ENCODE data around the gene METTL1. TPM values are rescaled to one million over a fixed set of nuclear protein-coding genes. Genes with fewer than 3 reads are reported as not detected.

METTL1 gene
- total RNA-seq (2022; extraction: Qiagen RNA extraction), result 54.5 to 55.9 TPM (median 55.3 TPM) in 5 replicates

DNA sequence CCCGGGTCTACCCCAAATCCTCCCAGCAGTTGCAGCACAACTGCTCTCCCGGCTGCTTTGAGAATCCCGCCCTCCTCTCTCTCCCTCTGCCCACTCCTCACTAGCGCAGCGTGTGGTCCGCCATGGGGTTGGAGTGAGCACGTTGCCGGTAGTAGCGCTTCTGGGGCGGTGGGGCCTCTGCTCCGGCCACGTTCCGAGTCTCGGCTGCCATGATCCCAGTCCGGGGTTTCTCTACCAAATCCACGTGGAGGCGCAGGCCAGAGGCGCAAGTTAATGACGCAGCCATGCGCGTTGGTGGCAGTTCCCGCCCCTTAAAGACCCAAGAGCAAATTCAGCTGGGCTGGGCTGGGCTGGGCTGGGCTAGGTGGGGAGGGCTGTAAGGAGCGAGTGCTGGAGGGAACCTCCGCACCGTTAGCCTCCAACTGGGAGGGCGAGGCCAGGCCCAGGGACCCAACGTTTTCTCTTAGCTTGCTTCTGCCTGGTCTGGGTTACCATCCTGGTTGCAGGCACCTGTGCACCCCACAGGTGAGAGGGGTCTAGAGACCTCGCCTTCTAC lies at the start of gene METTL1:
Gene METTL1, minus strand, starts transcription at position 233 of the 556 bp plus-strand sequence. Its CDS starts 22 bp downstream, at position 211.

GRCh38 chr12:57782608-57783465 lies 10.9 kb upstream of the METTL1 start, which contains the start of gene TSFM:
Gene TSFM (plus strand): TSS chr12:57782787. CDS start chr12:57782802, 15 bp downstream.

DNA sequence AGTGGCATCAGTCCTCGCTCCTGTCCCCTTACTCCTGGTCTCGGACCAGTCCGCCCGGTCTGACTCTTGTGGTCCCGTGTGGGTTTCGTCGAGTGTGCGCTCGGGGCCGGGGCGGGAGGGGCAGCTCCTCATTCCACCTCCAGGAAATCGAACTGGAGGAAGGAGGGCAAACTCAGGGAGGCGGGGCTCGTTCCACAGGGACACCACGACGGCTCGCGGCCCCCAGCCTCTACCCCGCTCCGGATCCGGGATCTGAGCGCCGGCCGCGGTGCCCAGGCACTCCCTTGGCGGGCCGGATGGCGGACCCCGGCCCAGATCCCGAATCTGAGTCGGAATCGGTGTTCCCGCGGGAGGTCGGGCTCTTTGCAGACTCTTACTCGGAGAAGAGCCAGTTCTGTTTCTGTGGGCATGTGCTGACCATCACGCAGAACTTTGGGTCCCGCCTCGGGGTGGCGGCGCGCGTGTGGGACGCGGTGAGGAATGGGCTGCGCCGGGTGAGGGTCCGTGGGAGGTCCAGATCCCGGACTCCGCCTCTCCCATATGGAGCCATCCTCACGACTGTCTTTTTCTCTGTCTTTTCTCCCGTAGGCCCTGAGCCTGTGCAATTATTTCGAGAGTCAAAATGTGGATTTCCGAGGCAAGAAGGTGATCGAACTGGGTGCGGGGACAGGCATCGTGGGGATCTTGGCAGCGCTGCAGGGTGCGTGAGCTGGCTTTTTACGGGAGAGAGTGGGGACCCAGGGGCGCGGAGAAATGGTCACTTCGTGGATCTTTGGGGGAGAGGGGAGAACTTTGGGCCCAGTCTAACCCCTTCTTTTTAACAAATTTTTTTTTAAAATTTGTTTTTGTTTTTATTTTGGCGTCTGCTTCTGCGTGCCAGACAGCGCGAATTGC lies 771 bp upstream of the METTL1 start, which contains the start of gene EEF1AKMT3:
Gene EEF1AKMT3, plus strand, starts transcription at position 186 of the 894 bp plus-strand sequence. Its CDS starts 111 bp downstream, at position 297.

GRCh38 chr12:57766464-57767304 lies 5.2 kb downstream of the METTL1 start, which contains the start of gene CYP27B1:
Gene CYP27B1 (minus strand): TSS chr12:57767078. CDS start chr12:57767041, 37 bp downstream.

DNA sequence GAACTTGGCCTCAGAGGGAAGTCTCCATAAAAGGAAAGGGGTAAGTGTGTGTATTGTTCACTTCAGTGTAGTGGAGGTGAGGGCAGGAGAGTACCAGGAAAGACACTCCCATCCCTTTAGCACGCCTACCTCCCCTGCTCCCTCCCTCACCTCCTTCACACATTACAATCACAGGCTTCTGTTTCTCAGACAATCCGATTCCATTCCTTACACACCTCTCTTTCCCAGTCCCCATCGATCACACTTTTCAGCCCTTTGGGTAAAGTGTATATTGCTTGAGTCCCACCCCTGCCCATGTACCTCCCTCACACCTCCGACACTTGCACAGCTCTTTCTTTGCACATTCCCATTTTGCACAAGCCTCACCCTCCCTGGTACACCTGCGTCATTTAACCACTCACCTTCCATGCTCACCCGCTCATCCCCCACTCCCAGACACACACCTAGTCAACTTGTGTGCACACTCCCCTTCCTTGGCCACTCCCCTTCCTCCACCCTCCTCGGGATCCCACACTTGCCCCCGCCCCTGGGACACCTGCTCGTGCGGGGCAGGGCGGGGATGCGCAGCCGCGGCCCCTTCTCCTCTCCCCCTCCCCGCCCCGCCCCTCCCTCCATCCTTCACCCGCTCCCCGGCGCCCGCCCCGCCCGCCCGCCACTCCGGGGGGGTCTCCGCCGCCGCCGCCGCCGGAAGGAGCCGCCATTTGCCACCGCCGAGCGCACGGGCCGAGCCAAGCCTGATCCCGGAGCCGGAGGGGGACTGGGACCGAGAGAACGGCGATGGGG lies 17.3 kb downstream of the METTL1 start, which contains the start of gene MARCHF9:
Gene MARCHF9, plus strand, starts transcription at position 693 of the 783 bp plus-strand sequence. CDS start 426 bp downstream, outside the sequence.

DNA sequence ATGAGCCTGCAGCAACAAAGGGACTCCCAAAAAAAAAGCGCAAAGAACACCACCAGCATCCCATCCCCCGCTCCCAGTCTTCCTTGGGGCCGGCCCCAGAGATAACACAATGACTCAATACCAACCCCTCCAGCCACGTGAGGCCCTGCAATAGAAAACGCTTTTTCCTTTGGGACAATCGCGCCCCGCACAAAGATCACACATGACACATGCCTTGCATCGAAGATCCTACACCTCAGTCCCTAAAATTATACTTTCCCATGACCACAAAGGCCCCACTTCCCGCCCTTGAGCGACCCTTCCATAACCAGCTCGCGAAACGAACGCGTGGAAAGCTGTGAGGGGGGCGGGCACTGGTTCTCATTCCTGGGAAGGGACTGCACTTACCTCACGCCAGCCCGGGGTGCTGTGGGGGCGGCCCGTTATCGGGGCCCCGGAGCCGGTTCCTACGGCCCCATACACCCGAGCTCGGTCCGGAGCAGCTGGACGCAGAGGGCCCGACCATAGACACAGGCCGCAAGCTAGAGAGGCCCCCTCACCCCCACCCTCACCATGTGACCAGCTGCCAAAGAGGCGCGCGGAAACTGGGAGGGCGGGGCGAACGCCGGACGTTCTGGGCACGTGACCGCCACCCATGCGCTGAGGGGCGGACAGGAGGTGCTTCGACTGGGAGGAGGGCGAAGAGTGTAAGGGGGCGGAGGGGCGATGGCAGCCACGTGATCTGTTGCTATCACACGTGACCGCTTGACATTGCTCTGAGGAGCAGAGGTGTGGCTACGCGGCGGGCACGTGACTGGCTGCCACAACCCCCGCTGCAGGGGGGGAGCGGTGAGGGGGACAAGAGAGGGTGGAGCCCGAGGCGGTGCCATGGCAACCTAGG lies 19.9 kb downstream of the METTL1 start, which contains the start of gene CDK4:
Gene CDK4, minus strand, starts transcription at position 523 of the 880 bp plus-strand sequence. CDS start 593 bp downstream, outside the sequence.

GRCh38 chr12:57744777-57745484 lies 27.0 kb downstream of the METTL1 start, which contains the start of gene TSPAN31:
Gene TSPAN31 (plus strand): TSS chr12:57745039. CDS start chr12:57745155, 116 bp downstream.

DNA sequence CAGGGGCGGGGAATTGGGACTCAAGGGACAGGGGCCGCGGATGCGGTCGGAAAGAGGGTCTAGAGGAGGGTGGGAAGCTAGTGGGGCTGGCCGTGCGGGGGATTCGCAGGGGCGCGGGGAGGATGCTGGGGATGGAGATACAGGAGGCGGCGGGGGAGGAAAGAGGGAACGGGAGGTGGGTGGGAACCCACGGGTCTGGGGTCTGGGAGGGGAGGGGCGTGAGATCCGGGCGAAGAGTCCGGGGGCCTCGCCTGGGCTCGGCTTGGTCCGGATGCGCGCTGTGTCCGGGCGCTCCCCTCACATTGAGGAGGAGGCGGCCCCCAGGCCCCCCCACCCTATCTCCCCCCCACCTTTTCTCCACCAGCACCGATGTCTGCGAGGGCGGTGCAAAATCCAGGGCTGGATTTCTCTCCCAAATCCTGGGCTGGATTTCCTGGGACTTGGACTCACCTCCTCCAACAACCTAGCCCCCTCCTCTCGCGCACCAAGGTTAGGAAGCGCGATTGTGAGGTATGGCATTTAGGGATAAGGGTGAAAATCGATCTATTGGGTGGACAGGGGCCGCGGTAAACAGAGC lies 33.2 kb downstream of the METTL1 start, which contains the start of gene AGAP2:
Gene AGAP2, minus strand, starts transcription at position 82 of the 577 bp plus-strand sequence. CDS start 496 bp downstream, outside the sequence.

Other genes starting within 250 kb of the METTL1 start
- gene MBD6, start 249.3 kb downstream of the METTL1 start, total RNA-seq (2022; extraction: Qiagen RNA extraction), result 18.9 to 33.3 TPM (median 27.2 TPM) in 5 replicates
- gene DCTN2, start 224.9 kb downstream of the METTL1 start, total RNA-seq (2022; extraction: Qiagen RNA extraction), result 111 to 169 TPM (median 122 TPM) in 5 replicates
- 0.10 to 0.36 TPM (median 0.24 TPM) in 5 replicates for gene KIF5A, start 222.1 kb downstream of the METTL1 start, total RNA-seq (2022; extraction: Qiagen RNA extraction)
- 37.8 to 45.2 TPM (median 40.1 TPM) in 5 replicates for gene PIP4K2C, start 180.9 kb downstream of the METTL1 start, total RNA-seq (2022; extraction: Qiagen RNA extraction)
- gene DTX3, start 167.3 kb downstream of the METTL1 start, total RNA-seq (2022; extraction: Qiagen RNA extraction), result 14.1 to 19.9 TPM (median 19.8 TPM) in 5 replicates
- gene ARHGEF25, start 160.7 kb downstream of the METTL1 start, total RNA-seq (2022; extraction: Qiagen RNA extraction), result 4.8 to 6.9 TPM (median 6.3 TPM) in 5 replicates
- 33.2 to 55.1 TPM (median 48.9 TPM) in 5 replicates for gene B4GALNT1, start 138.9 kb downstream of the METTL1 start, total RNA-seq (2022; extraction: Qiagen RNA extraction)
- 114 to 128 TPM (median 119 TPM) in 5 replicates for gene OS9, start 78.0 kb downstream of the METTL1 start, total RNA-seq (2022; extraction: Qiagen RNA extraction)
- gene AGAP2, start 33.4 kb downstream of the METTL1 start, total RNA-seq (2022; extraction: Qiagen RNA extraction), result 0.12 to 0.27 TPM (median 0.15 TPM) in 5 replicates
- 15.6 to 21.9 TPM (median 16.7 TPM) in 5 replicates for gene TSPAN31, start 27.1 kb downstream of the METTL1 start, total RNA-seq (2022; extraction: Qiagen RNA extraction)
- gene CDK4, start 19.8 kb downstream of the METTL1 start, total RNA-seq (2022; extraction: Qiagen RNA extraction), result 245 to 292 TPM (median 255 TPM) in 5 replicates
- gene MARCHF9, start 17.0 kb downstream of the METTL1 start, total RNA-seq (2022; extraction: Qiagen RNA extraction), result 6.3 to 8.4 TPM (median 7.9 TPM) in 5 replicates
- 1.2 to 3.7 TPM (median 2.0 TPM) in 5 replicates for gene CYP27B1, start 5.0 kb downstream of the METTL1 start, total RNA-seq (2022; extraction: Qiagen RNA extraction)
- 4.3 to 6.2 TPM (median 6.0 TPM) in 5 replicates for gene EEF1AKMT3, start 509 bp upstream of the METTL1 start, total RNA-seq (2022; extraction: Qiagen RNA extraction)
- 66.1 to 77.5 TPM (median 72.4 TPM) in 5 replicates for gene TSFM, start 10.7 kb upstream of the METTL1 start, total RNA-seq (2022; extraction: Qiagen RNA extraction)
- gene AVIL, start 46.6 kb upstream of the METTL1 start, total RNA-seq (2022; extraction: Qiagen RNA extraction), result 0.35 to 1.2 TPM (median 0.50 TPM) in 5 replicates
- gene CTDSP2, start 74.6 kb upstream of the METTL1 start, total RNA-seq (2022; extraction: Qiagen RNA extraction), result 42.4 to 59.4 TPM (median 53.9 TPM) in 5 replicates
- gene ATP23, start 169.5 kb upstream of the METTL1 start, total RNA-seq (2022; extraction: Qiagen RNA extraction), result 5.6 to 6.0 TPM (median 5.8 TPM) in 5 replicates

Data from A549 treated with CORT108297 at 1 μM for 4 hours (cell line).